HG03097 (cell line): ENCODE data around the gene CDH12.
"Not testable (repeated sequence)": the region's sequence is repeated elsewhere in the genome, so short reads cannot be mapped to it uniquely, and the experiment has no call there.

ENCODE experiments used
- ATAC-seq: cut with Tn5 transposase; IDR thresholded peaks from one replicate; pipeline ENCODE4 v1.9.1; 2021; ENCODE audit not compliant: unreplicated experiment, low FRiP score

CDH12 gene

GRCh38 chr5:22329683-22330082, 523.5 kb downstream of the CDH12 start:
- ATAC-seq, result no peak

- ATAC-seq, result no peak
Measured at GRCh38 chr5:22319798-22320197, 533.3 kb downstream of the CDH12 start.

DNA sequence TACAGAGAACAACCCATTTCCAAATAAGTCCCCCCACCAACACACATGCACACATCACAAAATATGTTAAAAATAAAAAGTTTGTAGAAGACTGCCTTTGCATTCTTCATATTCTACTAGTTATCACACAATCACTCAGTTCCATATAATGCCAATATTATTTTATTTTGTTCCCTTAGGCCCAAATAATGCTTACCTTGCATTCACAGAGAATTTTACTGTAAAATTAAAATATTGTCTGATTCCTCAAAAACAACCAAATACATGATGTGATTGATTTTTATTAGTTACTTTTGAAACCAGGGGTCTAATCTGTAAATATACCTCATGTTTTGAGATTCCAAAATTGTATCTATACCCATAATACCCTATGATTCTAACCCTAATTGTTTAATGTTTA, 536.9 kb downstream of the CDH12 start:
- no peak for ATAC-seq

- ATAC-seq, result not testable (repeated sequence)
Measured at GRCh38 chr5:22315052-22315451, 538.1 kb downstream of the CDH12 start.

DNA sequence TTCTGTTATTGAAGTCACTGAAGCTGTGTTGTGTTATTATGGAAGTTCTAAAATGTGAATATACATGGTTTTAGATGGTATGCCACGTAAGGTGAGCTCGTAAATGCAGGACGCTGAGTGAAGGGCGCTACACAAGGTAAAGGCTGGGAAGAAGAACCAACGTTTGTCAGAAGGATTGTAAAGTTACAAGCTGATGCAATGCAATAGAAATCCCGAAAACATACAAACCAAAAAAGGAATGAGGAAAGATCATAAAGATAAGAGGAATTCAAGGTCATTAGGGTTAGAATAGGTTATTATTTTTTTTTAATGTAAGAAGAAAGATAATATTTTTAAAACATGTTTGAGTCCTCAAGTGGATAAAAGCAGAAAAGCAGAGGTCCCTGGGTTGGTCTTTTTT, 538.6 kb downstream of the CDH12 start:
- no peak for ATAC-seq

DNA sequence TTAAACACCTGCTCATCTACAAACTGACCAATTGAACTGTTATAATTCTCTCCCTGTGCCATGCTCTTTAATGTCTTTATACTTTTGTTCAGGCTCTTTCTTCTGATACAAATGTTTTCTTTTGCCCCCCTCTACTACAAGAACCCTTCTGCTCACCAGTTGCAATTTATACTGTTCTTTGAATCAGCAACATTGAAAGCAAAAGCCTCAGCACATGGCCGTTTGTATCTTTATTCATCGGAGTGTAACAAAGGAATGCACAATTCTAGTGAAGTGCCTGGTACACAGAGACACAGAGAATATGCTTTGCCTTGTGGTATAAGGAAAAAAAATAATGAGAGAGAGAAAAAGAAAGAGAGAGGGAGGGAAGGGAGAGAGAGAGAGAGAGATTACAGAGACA, 547.1 kb downstream of the CDH12 start:
- ATAC-seq, result no peak

DNA sequence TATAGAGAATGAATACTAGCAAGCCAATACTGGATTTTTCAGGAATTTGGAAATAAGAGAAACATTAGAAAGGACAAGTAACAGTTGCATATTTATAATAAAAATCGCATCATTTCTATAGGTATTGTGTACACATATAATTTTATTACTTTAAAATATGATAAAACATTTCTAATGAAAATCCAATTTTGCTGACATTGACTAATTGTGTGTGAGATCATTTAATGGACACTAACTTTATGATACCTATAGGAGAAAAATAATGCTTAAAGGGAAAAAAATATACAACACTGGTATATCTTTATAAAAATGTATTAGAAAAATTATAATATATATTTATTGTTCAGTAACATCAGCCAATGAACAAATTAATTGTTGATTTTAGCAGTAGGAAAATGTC, 557.3 kb downstream of the CDH12 start:
- ATAC-seq, result no peak

GRCh38 chr5:22293147-22293546, 560.0 kb downstream of the CDH12 start:
- ATAC-seq, result no peak

DNA sequence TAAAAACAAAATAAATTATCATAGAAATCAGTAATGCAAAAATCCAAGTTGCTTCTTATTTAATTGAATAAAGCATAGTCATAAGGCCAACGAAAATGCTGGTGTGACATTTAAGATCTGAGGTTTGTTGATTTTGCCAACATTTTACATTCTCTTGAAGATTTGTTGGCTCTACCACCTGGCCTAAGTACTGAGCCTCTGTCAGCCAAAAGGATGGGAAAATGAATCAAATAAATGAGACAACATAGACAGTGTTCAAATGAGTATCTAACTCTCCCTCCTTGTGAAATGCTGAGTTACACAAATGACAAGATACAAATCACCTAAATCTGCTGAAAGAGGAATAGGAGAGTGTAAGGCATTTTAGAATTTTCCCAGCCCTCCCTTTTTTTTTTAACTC, 575.0 kb downstream of the CDH12 start:
- no peak for ATAC-seq

DNA sequence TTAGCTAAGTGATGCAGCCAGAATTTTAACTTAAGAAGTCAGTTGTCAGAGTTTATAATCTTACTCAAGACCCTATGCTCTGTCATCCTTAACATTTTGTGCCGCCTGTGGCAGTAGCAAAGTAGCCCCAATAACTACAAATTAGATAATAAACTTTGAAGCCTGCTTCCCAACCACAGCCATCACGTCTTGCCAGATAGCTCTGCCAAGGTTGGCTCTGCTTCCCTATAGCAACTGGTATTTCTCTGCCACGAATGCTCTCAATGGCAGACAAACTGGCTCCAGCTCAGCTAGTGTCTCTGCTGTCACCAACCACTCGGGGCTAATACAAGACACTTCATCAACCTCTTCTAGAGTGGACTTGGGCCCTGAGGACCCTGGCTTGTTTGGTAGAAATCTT, 576.1 kb downstream of the CDH12 start:
- no peak for ATAC-seq

- ATAC-seq, result not testable (repeated sequence)
Measured at GRCh38 chr5:22265855-22266254, 587.3 kb downstream of the CDH12 start.

DNA sequence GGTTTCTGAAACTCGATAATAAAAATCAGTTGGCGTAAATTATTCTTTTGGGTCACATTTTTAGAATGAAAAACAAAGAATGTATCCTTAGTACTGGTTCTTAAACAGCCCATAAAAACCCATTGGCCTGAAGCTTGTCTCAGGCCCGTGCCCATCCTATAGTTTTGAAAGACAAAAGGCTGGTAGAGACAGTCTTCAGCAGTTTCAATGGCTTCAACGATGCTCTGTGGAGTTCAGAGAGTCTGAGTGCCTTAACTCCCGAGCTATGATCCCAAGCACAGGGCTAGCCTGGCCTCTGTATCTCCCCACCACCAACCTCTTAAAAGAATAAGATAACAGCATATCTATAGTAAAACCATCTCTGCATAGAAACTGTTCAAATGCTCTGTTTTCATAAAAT, 595.0 kb downstream of the CDH12 start:
- no peak for ATAC-seq

GRCh38 chr5:22250528-22250927, 602.6 kb downstream of the CDH12 start:
- no peak for ATAC-seq

DNA sequence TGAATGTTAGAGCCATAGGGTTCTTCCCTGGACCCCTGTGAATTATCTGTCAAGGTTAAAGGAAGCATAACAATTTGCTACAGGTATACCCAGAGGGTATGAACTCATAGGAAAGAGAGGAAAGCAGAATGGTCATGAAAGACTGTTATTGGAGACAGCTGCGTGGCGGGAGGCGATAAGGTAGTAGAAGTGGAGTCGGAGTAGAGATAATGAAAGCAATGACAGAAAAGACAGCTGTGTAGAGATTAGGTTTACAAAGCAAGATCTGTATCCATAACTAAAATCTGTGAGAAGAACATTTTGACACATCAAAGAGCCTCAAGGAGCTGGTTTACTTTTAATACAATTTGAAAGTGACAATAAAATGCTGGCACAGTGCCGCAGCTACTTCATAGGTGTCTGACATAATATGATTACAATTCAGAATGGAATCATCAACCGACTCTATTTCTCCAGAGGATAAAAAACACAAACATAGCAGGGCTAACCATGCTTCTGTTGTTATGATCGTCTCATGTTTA, 603.9 kb downstream of the CDH12 start:
- ATAC-seq, result no peak

GRCh38 chr5:22245770-22246169, 607.4 kb downstream of the CDH12 start:
- ATAC-seq, result no peak

- ATAC-seq, result no peak
Measured at GRCh38 chr5:22242532-22242931, 610.6 kb downstream of the CDH12 start.

- ATAC-seq, result no peak
Measured at GRCh38 chr5:22238047-22238446, 615.1 kb downstream of the CDH12 start.

DNA sequence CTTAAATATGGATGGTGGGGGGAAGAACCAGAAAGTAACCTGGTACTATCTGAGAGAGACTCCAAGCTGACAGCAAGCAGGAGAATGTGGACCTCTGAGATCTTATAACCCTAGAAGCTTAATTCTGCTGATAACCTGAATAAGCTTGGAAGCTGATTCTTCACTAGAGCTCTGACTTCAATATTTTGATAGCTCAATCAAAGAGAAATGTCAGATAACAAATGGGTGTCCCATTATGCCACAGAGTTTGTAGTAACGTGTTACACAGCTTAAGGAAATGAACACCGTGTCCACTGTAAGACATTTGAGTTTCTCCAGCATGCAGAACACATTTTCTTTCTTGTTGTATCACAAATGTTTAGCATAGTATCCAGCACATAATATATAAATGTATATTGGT, 626.7 kb downstream of the CDH12 start:
- ATAC-seq, result no peak

DNA sequence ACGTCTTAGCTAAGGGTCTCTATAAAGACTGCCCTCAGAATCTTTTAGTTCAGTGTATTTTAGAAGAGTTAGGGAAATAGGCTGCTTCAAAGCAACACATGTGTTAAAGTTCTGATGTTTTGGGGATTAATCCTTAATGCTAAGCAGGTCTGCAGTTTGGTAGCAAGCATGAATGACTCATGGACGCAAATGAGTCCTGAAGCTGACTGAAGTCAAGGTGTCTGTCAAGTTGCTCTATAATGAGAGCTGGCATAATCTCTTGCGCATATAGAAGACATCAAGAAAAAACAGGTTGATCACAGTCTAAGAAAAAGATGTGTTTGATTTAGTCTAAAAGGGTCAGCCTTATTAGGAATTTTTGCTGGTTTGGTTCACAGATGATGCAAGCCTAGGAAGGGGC, 630.1 kb downstream of the CDH12 start:
- ATAC-seq, result no peak

- not testable (repeated sequence) for ATAC-seq
Measured at GRCh38 chr5:22213703-22214495, 639.2 kb downstream of the CDH12 start.

- ATAC-seq, result not testable (repeated sequence)
Measured at GRCh38 chr5:22212254-22212991, 640.7 kb downstream of the CDH12 start.

DNA sequence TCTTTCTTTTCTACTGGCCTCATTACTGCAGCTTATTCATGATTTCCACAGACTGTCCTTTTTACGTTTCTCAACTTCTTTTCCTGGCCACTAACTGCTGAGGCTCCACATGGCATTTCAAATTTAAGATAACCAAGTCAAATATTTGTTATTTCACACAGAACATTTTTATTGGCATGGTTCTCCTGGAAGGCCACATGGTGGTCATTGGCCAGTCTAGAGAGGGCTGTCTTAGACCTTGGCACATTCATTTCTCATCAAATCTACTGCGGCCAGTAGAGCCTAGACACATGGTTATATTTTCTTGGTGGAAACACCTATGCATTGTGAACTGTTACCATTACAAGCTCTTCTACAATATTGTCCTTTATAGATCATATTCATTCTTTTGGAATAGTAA, 644.7 kb downstream of the CDH12 start:
- ATAC-seq, result not testable (repeated sequence)
